Fibroblast of pulmonary artery (primary cell): ENCODE data around the gene TTLL12.

Source experiments
- DNase-seq: peaks from one replicate; pipeline ENCODE4 v3.0.0-alpha.2; 2010; ENCODE audit warnings: low read depth
- H3K4me3 ChIP-seq: replicated peaks from 2 replicates; pipeline ENCODE4 v1.5.1; 2011; ENCODE audit warnings: low read depth, mild to moderate bottlenecking, control low read depth, low read length, moderate library complexity
- CTCF ChIP-seq: IDR thresholded peaks from 2 replicates; pipeline ENCODE4 v1.5.1; 2011; ENCODE audit warnings: mild to moderate bottlenecking, control low read depth, low read length, inconsistent platforms; ENCODE audit errors: missing control alignments

Gene TTLL12

GRCh38 chr22:43225609-43226008, 38.7 kb upstream of the TTLL12 start:
- no peak overlapping the region for H3K4me3 ChIP-seq
- no peak for DNase-seq
- no peak for TF ChIP-seq CTCF

- TF ChIP-seq CTCF, result no peak
Observed at GRCh38 chr22:43222987-43223386, 36.1 kb upstream of the TTLL12 start.

GRCh38 chr22:43222262-43222661, 35.3 kb upstream of the TTLL12 start:
- DNase-seq, result no peak
- no peak overlapping the region for H3K4me3 ChIP-seq
- TF ChIP-seq CTCF, result no peak

More at GRCh38 chr22:43222987-43223386, 36.1 kb upstream of the TTLL12 start:
- no peak for DNase-seq
- H3K4me3 ChIP-seq, result no peak overlapping the region

GRCh38 chr22:43220625-43221380, 33.9 kb upstream of the TTLL12 start:
- DNase-seq, result no peak
- TF ChIP-seq CTCF, result no peak
- no peak overlapping the region for H3K4me3 ChIP-seq

GRCh38 chr22:43218786-43219185, 31.9 kb upstream of the TTLL12 start:
- H3K4me3 ChIP-seq, result no peak overlapping the region
- DNase-seq, result no peak
- TF ChIP-seq CTCF, result no peak

GRCh38 chr22:43217285-43218030, 30.5 kb upstream of the TTLL12 start:
- no peak for DNase-seq
- TF ChIP-seq CTCF, result no peak
- no peak overlapping the region for H3K4me3 ChIP-seq

GRCh38 chr22:43216738-43217137, 29.8 kb upstream of the TTLL12 start:
- H3K4me3 ChIP-seq, result no peak overlapping the region
- TF ChIP-seq CTCF, result no peak
- DNase-seq, result no peak
